ENCODE data around the gene ADAMTS17.
"Not testable (repeated sequence)": the region's sequence is repeated elsewhere in the genome, so short reads cannot be mapped to it uniquely, and the experiment has no call there.

The ADAMTS17 gene

GRCh38 chr15:100078511-100079220 lies 263.1 kb downstream of the ADAMTS17 start:
- H3K27me3 ChIP-seq (ENCODE audit: control insufficient read depth, insufficient read depth, low read length) = no peaks in the 10 kb centered on the region
- no peak overlapping the region for H3K4me3 ChIP-seq (ENCODE audit: low read depth, low read length)
- H3K4me1 ChIP-seq = no peaks in the 10 kb centered on the region
- no peak overlapping the region for H3K9ac ChIP-seq
- H3K27ac ChIP-seq = no peak overlapping the region
- H3K9me3 ChIP-seq (ENCODE audit: control insufficient read depth, low read length) = no peaks in the 10 kb centered on the region
- H3K4me2 ChIP-seq (ENCODE audit: low read length) = no peak overlapping the region
- H3K79me2 ChIP-seq = no peaks in the 10 kb centered on the region
- no peak for TF ChIP-seq CTCF (IDR thresholded peaks at IDR 0.05)
- no peak overlapping the region for H2AFZ ChIP-seq
- no peaks in the 10 kb centered on the region for H3K36me3 ChIP-seq (ENCODE audit: control insufficient read depth, insufficient read depth, low read length)

GRCh38 chr15:100075229-100075628 lies 266.5 kb downstream of the ADAMTS17 start:
- TF ChIP-seq CTCF (IDR thresholded peaks at IDR 0.05) = no peak
- no peaks in the 10 kb centered on the region for H3K9me3 ChIP-seq (ENCODE audit: control insufficient read depth, low read length)

GRCh38 chr15:100073982-100074381 lies 267.8 kb downstream of the ADAMTS17 start:
- H3K27me3 ChIP-seq (ENCODE audit: control insufficient read depth, insufficient read depth, low read length) = no peaks in the 10 kb centered on the region
- TF ChIP-seq CTCF (IDR thresholded peaks at IDR 0.05) = no peak
- H3K27ac ChIP-seq = no peak overlapping the region
- no peaks in the 10 kb centered on the region for H3K9me3 ChIP-seq (ENCODE audit: control insufficient read depth, low read length)
- no peaks in the 10 kb centered on the region for H3K79me2 ChIP-seq
- no peak overlapping the region for H3K4me3 ChIP-seq (ENCODE audit: low read depth, low read length)
- H2AFZ ChIP-seq = no peak overlapping the region
- no peaks in the 10 kb centered on the region for H3K4me1 ChIP-seq
- no peaks in the 10 kb centered on the region for H3K36me3 ChIP-seq (ENCODE audit: control insufficient read depth, insufficient read depth, low read length)
- H3K4me2 ChIP-seq (ENCODE audit: low read length) = no peak overlapping the region
- H3K9ac ChIP-seq = no peak overlapping the region

More at GRCh38 chr15:100075229-100075628, 266.5 kb downstream of the ADAMTS17 start:
- no peaks in the 10 kb centered on the region for H3K36me3 ChIP-seq (ENCODE audit: control insufficient read depth, insufficient read depth, low read length)
- no peaks in the 10 kb centered on the region for H3K27me3 ChIP-seq (ENCODE audit: control insufficient read depth, insufficient read depth, low read length)
- H2AFZ ChIP-seq = no peak overlapping the region
- H3K4me1 ChIP-seq = no peaks in the 10 kb centered on the region
- no peak overlapping the region for H3K9ac ChIP-seq
- no peaks in the 10 kb centered on the region for H3K79me2 ChIP-seq
- no peak overlapping the region for H3K4me3 ChIP-seq (ENCODE audit: low read depth, low read length)
- H3K27ac ChIP-seq = no peak overlapping the region
- no peak overlapping the region for H3K4me2 ChIP-seq (ENCODE audit: low read length)

GRCh38 chr15:100066521-100067280 lies 275.1 kb downstream of the ADAMTS17 start:
- not testable (repeated sequence) for H3K36me3 ChIP-seq (ENCODE audit: control insufficient read depth, insufficient read depth, low read length); H3K4me3 ChIP-seq (ENCODE audit: low read depth, low read length); H3K27ac ChIP-seq; H2AFZ ChIP-seq; H3K9ac ChIP-seq; H3K27me3 ChIP-seq (ENCODE audit: control insufficient read depth, insufficient read depth, low read length); H3K9me3 ChIP-seq (ENCODE audit: control insufficient read depth, low read length); H3K79me2 ChIP-seq; H3K4me1 ChIP-seq; H3K4me2 ChIP-seq (ENCODE audit: low read length)

- no peaks in the 10 kb centered on the region for H3K27me3 ChIP-seq (ENCODE audit: control insufficient read depth, insufficient read depth, low read length)
- no peak overlapping the region for H3K4me2 ChIP-seq (ENCODE audit: low read length)
- H3K9ac ChIP-seq = no peak overlapping the region
- no peaks in the 10 kb centered on the region for H3K4me1 ChIP-seq
- H2AFZ ChIP-seq = no peak overlapping the region
- no peaks in the 10 kb centered on the region for H3K79me2 ChIP-seq
- H3K27ac ChIP-seq = no peak overlapping the region
- H3K9me3 ChIP-seq (ENCODE audit: control insufficient read depth, low read length) = no peaks in the 10 kb centered on the region
- H3K36me3 ChIP-seq (ENCODE audit: control insufficient read depth, insufficient read depth, low read length) = no peaks in the 10 kb centered on the region
- TF ChIP-seq CTCF (IDR thresholded peaks at IDR 0.05) = no peak
- no peak overlapping the region for H3K4me3 ChIP-seq (ENCODE audit: low read depth, low read length)
These were observed 279.8 kb downstream of the ADAMTS17 start for GRCh38 chr15:100061944-100062343.
